PFSK-1 (cell line): ENCODE results near the gene SORL1.

Source experiments
- POLR2AphosphoS5 ChIP-seq: IDR thresholded peaks from 2 replicates; pipeline ENCODE4 v1.6.1; 2012; ENCODE audit warnings: low read depth, mild to moderate bottlenecking, control low read depth, low read length, moderate library complexity
- SIN3A ChIP-seq: IDR thresholded peaks from 2 replicates; pipeline ENCODE4 v1.6.1; 2012; ENCODE audit warnings: mild to moderate bottlenecking, low read length, moderate library complexity, borderline replicate concordance; ENCODE audit not compliant: insufficient read depth
- TAF1 ChIP-seq: IDR thresholded peaks from 2 replicates; pipeline ENCODE4 v1.6.1; 2012; ENCODE audit warnings: low read length, control low read depth, borderline replicate concordance; ENCODE audit not compliant: insufficient read depth
- TF ChIP-seq, protein P1 (sequence below), 2 experiments: IDR thresholded peaks; 2 replicates each; pipeline versions ENCODE4 v1.6.1 to v1.8.0; 2011 to 2012; ENCODE audit warnings: low read depth in 2 of 2, low read length in 2 of 2, control low read depth in 1 of 2, inconsistent platforms in 1 of 2, mild to moderate bottlenecking in 1 of 2, moderate library complexity in 1 of 2; ENCODE audit not compliant: insufficient read depth in 1 of 2

DNA sequence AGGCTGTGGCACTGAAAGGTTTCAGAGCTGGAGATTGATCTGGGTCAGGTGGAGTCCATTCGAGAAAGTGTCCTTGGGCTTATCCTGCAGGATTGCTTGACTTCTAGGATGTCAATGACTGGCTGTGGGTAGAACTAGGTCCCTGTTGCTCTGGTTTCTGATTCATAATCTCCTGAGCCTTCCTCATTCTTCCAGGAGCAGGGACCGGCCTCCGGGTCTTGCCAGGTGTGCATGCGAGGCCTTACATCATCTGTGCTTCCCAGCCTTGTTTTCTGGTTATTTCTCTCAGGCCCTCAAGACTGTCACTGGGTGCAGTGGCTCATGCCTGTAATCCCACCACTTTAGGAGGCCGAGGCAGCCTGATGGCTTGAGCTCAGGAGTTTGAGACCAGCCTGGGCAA lies 33.9 kb downstream of the SORL1 start:
- TF ChIP-seq, protein P1, sequence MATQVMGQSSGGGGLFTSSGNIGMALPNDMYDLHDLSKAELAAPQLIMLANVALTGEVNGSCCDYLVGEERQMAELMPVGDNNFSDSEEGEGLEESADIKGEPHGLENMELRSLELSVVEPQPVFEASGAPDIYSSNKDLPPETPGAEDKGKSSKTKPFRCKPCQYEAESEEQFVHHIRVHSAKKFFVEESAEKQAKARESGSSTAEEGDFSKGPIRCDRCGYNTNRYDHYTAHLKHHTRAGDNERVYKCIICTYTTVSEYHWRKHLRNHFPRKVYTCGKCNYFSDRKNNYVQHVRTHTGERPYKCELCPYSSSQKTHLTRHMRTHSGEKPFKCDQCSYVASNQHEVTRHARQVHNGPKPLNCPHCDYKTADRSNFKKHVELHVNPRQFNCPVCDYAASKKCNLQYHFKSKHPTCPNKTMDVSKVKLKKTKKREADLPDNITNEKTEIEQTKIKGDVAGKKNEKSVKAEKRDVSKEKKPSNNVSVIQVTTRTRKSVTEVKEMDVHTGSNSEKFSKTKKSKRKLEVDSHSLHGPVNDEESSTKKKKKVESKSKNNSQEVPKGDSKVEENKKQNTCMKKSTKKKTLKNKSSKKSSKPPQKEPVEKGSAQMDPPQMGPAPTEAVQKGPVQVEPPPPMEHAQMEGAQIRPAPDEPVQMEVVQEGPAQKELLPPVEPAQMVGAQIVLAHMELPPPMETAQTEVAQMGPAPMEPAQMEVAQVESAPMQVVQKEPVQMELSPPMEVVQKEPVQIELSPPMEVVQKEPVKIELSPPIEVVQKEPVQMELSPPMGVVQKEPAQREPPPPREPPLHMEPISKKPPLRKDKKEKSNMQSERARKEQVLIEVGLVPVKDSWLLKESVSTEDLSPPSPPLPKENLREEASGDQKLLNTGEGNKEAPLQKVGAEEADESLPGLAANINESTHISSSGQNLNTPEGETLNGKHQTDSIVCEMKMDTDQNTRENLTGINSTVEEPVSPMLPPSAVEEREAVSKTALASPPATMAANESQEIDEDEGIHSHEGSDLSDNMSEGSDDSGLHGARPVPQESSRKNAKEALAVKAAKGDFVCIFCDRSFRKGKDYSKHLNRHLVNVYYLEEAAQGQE (IDR thresholded peaks at IDR 0.05; ENCODE audit: insufficient read depth in 1 of 2, low read depth in 2 of 2, low read length in 2 of 2), result no peak
- TF ChIP-seq TAF1 (no peak), POLR2AphosphoS5 (no peak), SIN3A (no peak)
